ENCODE data around the gene GSTA4.
A peak's percentile ranks its signal among the peaks of the same experiment; 100 is the strongest.

The GSTA4 gene

GRCh38 chr6:52982680-52983079 is 12.4 kb downstream of the GSTA4 start:
- no peak overlapping the region for H3K4me3 ChIP-seq (ENCODE audit: control insufficient read depth, low read depth, low read length)
- no peak for TF ChIP-seq CTCF (conservative IDR thresholded peaks at IDR 0.05; ENCODE audit: control insufficient read depth, insufficient read depth, low read depth, low read length)
- DNase-seq (ENCODE audit: low read depth), result no peak

DNA sequence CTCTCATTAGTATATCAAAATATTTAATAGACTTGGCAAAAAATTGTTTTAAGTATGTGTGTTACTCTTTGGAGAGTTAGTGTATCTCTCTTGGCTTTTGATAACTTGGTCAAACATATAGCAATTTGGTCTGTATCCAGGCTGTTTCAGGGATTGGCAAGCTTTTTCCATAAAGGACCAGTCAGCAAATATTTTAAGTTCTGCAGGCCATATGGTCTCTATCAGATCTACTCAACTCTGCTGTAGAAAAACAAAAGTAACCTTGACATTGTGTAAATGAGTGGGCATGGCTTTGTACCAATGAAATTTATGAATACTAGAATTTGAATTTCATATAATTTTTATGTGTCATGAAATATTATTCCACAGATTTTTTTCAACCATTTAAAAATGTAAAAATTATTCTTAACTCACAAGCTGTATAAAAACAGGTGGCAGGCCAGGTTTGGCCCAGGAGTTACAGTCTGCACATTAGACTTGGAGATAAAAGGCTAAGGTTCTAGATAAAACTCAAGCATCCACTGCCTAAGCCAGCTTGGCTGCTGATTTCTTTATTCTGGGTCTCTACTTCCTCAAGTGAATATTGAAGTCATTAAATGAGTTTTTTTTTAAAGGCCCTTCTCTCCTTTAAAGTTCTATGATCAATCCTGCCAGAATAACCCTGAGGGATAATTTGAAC is 13.7 kb downstream of the GSTA4 start:
- DNase-seq (ENCODE audit: low read depth), result no peak
- no peak for TF ChIP-seq CTCF (conservative IDR thresholded peaks at IDR 0.05; ENCODE audit: control insufficient read depth, insufficient read depth, low read depth, low read length)
- H3K4me3 ChIP-seq (ENCODE audit: control insufficient read depth, low read depth, low read length), result no peak overlapping the region

DNA sequence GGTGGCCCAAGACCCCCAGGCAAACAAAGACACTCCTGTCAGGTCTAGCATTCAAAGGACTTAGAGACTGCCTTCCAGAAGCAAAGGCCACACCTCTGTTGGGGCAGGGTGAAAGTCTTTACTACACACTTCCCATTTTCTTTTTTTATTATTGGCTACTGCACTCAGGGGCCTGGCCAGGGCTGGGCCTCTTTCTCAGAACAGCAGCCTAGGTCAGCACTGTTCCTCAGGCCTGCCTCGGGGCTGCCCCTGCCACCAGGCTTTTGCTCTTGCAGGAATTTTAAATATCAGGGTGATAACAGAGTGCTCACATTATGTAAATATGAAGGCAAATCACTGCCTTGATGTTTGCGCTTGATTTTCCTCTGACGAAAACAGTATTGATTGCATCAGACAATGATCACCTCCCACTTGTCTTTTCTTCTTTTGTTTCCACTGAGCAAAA is 18.5 kb downstream of the GSTA4 start:
- no peak for DNase-seq (ENCODE audit: low read depth)
- no peak for TF ChIP-seq CTCF (conservative IDR thresholded peaks at IDR 0.05; ENCODE audit: control insufficient read depth, insufficient read depth, low read depth, low read length)
- no peak overlapping the region for H3K4me3 ChIP-seq (ENCODE audit: control insufficient read depth, low read depth, low read length)

- H3K4me3 ChIP-seq (ENCODE audit: control insufficient read depth, low read depth, low read length), result no peak overlapping the region
- TF ChIP-seq CTCF (conservative IDR thresholded peaks at IDR 0.05; ENCODE audit: control insufficient read depth, insufficient read depth, low read depth, low read length), result no peak
- no peak for DNase-seq (ENCODE audit: low read depth)
These were observed 18.9 kb downstream of the GSTA4 start for GRCh38 chr6:52976149-52976548.

- DNase-seq (ENCODE audit: low read depth), result peak; percentile 28
- no peak for TF ChIP-seq CTCF (conservative IDR thresholded peaks at IDR 0.05; ENCODE audit: control insufficient read depth, insufficient read depth, low read depth, low read length)
- H3K4me3 ChIP-seq (ENCODE audit: control insufficient read depth, low read depth, low read length), result no peak overlapping the region
These were observed 19.5 kb downstream of the GSTA4 start for GRCh38 chr6:52975580-52975979.

DNA sequence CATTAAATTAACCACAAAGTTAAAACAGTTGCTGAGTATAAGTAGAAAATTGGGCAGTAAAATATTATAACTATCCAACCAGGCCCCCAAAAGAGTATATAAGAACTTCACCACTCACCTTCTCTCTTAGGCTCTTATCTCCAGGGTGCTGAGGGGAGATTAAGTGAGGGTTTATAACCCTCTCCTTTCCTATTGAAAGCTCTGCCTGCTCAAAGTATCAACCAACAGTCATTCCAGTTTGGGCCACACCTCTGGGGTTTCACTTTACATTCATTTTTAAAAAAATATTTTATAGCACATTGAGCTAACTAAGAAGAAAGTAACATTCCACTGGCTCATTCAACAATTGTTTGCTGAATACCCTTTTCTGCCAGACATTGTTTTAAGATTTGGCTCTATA is 22.1 kb downstream of the GSTA4 start:
- no peak overlapping the region for H3K4me3 ChIP-seq (ENCODE audit: control insufficient read depth, low read depth, low read length)
- TF ChIP-seq CTCF (conservative IDR thresholded peaks at IDR 0.05; ENCODE audit: control insufficient read depth, insufficient read depth, low read depth, low read length), result no peak
- no peak for DNase-seq (ENCODE audit: low read depth)

- DNase-seq (ENCODE audit: low read depth), result no peak
- no peak for TF ChIP-seq CTCF (conservative IDR thresholded peaks at IDR 0.05; ENCODE audit: control insufficient read depth, insufficient read depth, low read depth, low read length)
- H3K4me3 ChIP-seq (ENCODE audit: control insufficient read depth, low read depth, low read length), result no peak overlapping the region
These were observed 25.7 kb downstream of the GSTA4 start for GRCh38 chr6:52969359-52969758.

Measured in fibroblast of mammary gland (primary cell).